DMS 273 (cell line): ENCODE results near the gene HSF5.
"Not testable (repeated sequence)": the region's sequence is repeated elsewhere in the genome, so short reads cannot be mapped to it uniquely, and the experiment has no call there.

ENCODE experiments used
- DNase-seq: peaks from one replicate; lab custom pipeline; 2025; ENCODE audit not compliant: unreplicated experiment; lab: John Stamatoyannopoulos, UW

The HSF5 gene

GRCh38 chr17:58484600-58484999 is 3.6 kb downstream of the HSF5 start:
- no peak for DNase-seq

- not testable (repeated sequence) for DNase-seq
Measured at GRCh38 chr17:58481798-58482197, 6.4 kb downstream of the HSF5 start.

- no peak for DNase-seq
Measured at GRCh38 chr17:58480090-58480489, 8.1 kb downstream of the HSF5 start.

GRCh38 chr17:58476812-58477211 is 11.4 kb downstream of the HSF5 start:
- DNase-seq, result no peak

- DNase-seq, result no peak
Measured at GRCh38 chr17:58475985-58476384, 12.2 kb downstream of the HSF5 start.

GRCh38 chr17:58470356-58470755 is 17.9 kb downstream of the HSF5 start:
- DNase-seq, result no peak

GRCh38 chr17:58468944-58469343 is 19.3 kb downstream of the HSF5 start:
- DNase-seq, result no peak

GRCh38 chr17:58455491-58455890 is 32.7 kb downstream of the HSF5 start:
- DNase-seq, result no peak

- DNase-seq, result no peak
Measured at GRCh38 chr17:58452738-58453137, 35.5 kb downstream of the HSF5 start.

- DNase-seq, result peak; percentile 91
Measured at GRCh38 chr17:58447039-58447975, 40.9 kb downstream of the HSF5 start.

GRCh38 chr17:58446086-58446485 is 42.1 kb downstream of the HSF5 start:
- DNase-seq, result no peak

GRCh38 chr17:58436805-58437239 is 51.4 kb downstream of the HSF5 start:
- no peak for DNase-seq

GRCh38 chr17:58436245-58436644 is 52.0 kb downstream of the HSF5 start:
- DNase-seq, result no peak

- DNase-seq, result no peak
Measured at GRCh38 chr17:58432806-58433573, 55.2 kb downstream of the HSF5 start.

- DNase-seq, result no peak
Measured at GRCh38 chr17:58427807-58428206, 60.4 kb downstream of the HSF5 start.

GRCh38 chr17:58421711-58422110 is 66.5 kb downstream of the HSF5 start:
- no peak for DNase-seq

- no peak for DNase-seq
Measured at GRCh38 chr17:58420827-58421226, 67.4 kb downstream of the HSF5 start.

- DNase-seq, result peak; percentile 92
Measured at GRCh38 chr17:58417300-58418092, 70.7 kb downstream of the HSF5 start, which contains the start of gene RNF43. Gene RNF43, minus strand, starts transcription at chr17:58417534. Its CDS starts 1,957 bp downstream, at chr17:58415577.

GRCh38 chr17:58416937-58417299 is 71.3 kb downstream of the HSF5 start:
- DNase-seq, result no peak

- no peak for DNase-seq
Measured at GRCh38 chr17:58416396-58416795, 71.8 kb downstream of the HSF5 start.
